ENCODE results near the gene ADIPOR2.
"Not testable (repeated sequence)": the region's sequence is repeated elsewhere in the genome, so short reads cannot be mapped to it uniquely, and the experiment has no call there.

Gene ADIPOR2

GRCh38 chr12:1666215-1666614 lies 24.7 kb upstream of the ADIPOR2 start:
- DNase-seq (ENCODE audit: low read depth): no peak

- DNase-seq (ENCODE audit: low read depth): no peak
Observed at GRCh38 chr12:1666685-1667162, 24.1 kb upstream of the ADIPOR2 start.

GRCh38 chr12:1668833-1669543 lies 21.9 kb upstream of the ADIPOR2 start:
- DNase-seq (ENCODE audit: low read depth): peak; percentile 33

DNA sequence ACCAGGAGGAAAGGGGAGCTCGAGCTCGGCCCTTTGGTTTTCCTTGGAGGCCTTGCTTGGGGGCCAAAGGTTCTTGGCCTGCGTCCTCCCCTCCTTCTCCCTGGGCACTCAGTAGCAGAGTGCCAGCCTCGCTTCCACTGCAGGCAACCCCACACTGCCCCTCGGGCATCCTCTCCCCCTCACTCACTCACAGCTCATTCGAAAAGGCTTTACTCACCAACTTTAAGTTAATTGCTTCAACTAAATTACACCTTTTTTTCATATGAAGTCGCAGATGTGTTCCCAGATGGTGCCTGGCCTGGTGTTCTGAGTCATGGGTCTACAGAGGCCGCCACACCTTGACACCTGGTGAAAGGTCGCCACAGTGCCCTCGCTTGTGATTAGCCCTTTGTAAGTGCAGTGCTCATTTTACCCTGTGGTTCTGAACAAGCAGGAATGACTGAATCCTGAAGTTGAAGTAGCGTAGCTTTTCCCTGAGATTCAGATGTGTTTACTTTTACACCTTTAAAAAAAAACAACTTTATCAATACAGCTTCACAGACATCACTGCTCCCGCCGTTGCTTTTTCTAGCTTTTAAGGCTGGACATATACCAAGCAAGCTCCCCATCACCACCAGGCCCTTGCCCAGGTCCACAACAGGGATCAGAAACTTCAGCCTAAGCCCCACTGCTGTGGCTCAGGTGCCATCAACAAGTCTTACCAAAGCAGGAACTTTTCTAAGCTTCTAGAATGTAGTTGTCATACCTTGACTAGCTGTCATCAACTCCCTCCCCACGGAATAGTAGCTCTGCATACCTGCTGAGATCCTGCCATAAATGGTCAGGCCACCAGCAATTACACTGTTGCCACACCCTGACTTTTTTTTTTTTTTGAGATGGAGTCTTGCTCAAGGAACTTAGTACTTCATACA lies 20.3 kb upstream of the ADIPOR2 start:
- no peak for DNase-seq (ENCODE audit: low read depth)

GRCh38 chr12:1676043-1676442 lies 14.8 kb upstream of the ADIPOR2 start:
- no peak for DNase-seq (ENCODE audit: low read depth)

DNA sequence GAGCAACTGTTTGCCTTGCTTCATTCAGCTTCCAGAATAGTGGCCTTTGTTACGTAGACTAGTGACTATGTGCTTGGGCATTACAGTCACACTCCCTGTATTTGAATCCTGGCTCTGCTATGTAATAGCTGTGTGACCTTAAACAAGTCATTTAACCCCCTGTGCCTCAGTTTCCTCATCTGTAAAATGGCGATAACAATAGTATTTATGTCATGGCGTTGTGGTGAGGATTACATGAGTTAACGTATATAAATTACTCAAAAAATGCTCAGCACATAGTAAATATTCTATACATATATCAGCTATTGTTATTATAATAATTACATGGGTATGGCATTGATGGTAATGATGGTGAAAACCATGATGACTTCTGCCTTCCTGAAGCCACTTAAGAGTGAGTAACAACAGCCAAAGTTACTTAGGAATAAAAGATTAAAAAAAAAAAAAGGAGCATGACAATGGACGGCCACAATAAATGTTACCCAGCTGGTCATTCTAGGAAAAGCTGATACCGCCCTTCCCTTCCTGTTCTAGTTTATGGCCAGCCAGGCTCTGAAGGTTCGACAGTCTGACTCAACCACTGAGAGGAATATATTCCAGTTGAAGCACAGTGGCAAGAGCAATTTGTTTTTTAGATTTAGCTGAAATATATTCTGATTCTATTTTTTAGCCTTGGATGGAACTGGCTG lies 9.9 kb upstream of the ADIPOR2 start:
- no peak for DNase-seq (ENCODE audit: low read depth)

- DNase-seq (ENCODE audit: low read depth): no peak
Observed at GRCh38 chr12:1681493-1681807, 9.4 kb upstream of the ADIPOR2 start.

DNA sequence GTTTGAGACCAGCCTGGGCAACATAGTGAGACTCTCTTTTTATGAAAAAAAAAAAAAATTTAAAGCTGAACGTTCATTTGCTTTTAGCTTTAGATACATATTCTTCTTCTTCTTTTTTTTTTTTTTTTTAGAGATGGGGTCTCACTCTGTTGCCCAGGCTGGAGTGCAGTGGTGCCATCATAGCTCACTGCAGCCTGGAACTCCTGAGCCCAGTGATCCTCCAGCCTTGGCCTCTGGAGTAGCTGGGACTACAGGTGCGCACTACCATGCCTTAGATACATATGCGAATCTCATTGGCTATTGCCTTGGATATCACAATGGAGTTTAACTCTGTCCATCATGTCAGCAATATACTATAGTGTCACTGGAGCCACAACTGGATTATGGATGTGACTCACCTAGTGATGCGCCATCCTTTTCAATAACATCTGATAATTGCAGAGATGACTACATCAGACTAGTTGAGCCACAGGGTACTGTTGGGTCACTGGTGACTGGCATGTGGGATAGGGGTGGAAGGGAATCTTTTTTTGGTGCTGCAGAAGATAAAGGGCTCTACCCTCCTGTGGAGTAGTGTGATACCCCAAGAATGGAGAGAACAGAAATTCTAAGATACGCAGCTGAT lies 2.7 kb upstream of the ADIPOR2 start:
- DNase-seq (ENCODE audit: low read depth): no peak

DNA sequence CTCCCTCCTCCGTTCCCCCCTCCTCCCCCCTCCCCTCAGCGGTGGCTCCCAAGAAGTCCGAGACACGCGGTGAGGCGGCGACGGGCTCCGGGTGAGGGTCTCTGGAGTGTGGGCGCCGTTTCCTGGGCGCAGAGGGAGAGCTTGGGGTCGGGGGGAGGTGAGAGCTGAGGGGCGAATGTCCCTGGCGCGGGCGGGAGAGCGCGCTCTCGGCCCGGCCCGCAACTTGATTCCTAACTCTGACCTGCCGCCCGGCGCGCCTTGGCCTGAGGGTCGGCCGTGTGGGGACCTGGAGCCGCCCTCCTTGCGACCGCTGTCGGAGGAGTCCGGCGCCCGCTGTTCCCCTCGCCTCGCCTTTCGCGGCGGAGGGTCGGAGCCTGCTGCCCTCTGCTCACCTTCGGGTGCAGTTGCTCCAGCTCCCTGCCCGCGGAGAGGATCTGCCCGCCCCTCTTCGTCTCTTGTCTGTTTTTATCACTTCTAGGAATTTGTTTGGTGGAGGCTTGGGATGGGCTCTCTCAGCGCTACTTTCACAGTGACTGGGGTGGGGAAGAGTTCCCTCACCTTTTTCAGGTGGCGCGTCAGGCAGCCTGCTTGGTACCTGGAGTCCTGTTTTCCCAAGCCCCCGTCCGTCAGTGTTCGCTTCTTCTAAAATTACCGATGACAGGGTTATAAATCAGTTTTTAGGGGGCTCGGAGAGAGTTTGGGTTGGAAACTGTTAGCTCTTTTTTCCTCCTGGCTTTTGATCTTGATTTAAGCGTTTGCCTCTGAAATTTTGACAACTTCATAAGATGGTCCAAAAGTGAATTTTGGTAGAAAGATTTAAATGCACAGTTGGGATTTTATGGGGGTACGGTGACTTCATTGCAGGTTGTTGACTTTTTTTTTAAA lies 495 bp downstream of the ADIPOR2 start:
- peak; percentile 45 for DNase-seq (ENCODE audit: low read depth)

DNA sequence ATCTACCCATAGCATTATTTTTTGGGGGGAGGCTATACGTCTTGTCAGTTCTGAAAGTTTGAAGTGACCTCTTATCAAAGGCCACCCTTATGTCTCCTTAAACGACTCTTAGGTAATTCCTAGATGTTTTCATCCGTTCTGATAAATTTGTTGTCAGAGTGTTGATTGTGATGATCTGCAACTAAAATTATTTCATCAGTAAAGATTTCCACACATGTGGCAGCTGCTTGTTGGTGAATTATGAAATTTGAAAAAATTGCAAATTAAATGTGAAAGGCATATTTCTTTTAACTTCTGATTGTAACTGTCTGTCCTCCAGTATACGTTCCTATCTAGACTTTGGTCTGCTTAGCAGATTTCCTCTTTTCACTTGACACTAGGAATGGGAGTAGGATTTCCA lies 1.4 kb downstream of the ADIPOR2 start:
- no peak for DNase-seq (ENCODE audit: low read depth)

GRCh38 chr12:1692895-1693610 lies 2.2 kb downstream of the ADIPOR2 start:
- DNase-seq (ENCODE audit: low read depth): no peak

GRCh38 chr12:1695097-1695496 lies 4.2 kb downstream of the ADIPOR2 start:
- DNase-seq (ENCODE audit: low read depth): not testable (repeated sequence)

DNA sequence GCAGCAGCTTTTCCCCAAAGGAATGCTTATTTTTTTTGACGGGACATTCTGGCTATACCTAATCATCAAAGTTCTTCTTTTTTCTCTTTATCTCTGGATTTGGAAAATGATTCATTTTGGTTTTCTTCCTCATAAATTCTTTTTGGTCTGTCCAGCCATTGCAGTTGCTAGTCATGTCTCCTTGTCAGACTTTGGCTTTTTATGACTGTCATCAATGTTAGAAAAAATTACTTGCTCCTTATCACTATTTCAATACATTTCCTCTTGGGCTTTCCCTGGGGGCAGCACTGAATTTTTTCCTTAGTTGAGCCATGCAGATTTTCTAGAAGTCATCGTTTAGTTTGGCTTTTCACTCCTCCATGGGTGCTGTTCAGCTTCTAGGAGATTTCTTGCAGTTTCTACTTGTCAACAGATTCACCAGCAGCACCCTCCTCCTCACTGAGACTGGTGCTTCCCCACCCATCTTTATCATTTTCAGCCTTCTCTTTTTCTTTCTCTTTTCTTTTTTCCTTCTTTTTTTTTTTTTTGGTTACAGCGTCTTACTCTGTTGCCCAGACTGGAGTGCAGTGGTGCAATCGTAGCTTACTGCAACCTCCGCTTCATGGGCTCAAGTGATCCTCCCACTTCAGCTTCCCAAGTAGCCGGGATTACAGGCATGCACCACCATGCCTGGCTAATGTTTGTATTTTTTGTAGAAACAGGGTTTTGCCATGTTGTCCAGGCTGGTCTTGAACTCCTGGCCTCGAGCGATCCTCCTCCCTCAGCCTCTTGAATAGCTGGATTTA lies 5.2 kb downstream of the ADIPOR2 start:
- DNase-seq (ENCODE audit: low read depth): no peak

- no peak for DNase-seq (ENCODE audit: low read depth)
Observed at GRCh38 chr12:1696800-1697199, 5.9 kb downstream of the ADIPOR2 start.

DNA sequence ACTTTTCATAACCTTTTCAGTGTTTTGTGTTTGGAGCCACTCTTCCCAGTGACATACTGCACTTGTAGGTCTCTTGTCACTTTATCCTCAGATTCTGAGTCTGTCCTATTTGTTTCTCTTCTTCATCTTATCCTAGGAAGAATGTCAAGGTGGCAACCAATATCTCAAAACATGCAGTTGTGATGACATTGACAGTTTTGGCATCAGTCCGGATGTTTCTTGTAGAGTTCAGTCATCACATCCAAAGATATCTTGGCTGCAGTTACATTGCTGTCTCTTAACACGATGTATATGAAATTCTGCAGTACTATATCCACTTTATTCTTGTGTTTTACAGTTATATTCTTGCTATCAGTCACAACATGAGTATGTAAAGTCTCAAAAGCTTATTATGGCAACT lies 6.4 kb downstream of the ADIPOR2 start:
- DNase-seq (ENCODE audit: low read depth): no peak

- DNase-seq (ENCODE audit: low read depth): no peak
Observed at GRCh38 chr12:1698720-1699119, 7.8 kb downstream of the ADIPOR2 start.

- DNase-seq (ENCODE audit: low read depth): no peak
Observed at GRCh38 chr12:1702713-1703112, 11.8 kb downstream of the ADIPOR2 start.

DNA sequence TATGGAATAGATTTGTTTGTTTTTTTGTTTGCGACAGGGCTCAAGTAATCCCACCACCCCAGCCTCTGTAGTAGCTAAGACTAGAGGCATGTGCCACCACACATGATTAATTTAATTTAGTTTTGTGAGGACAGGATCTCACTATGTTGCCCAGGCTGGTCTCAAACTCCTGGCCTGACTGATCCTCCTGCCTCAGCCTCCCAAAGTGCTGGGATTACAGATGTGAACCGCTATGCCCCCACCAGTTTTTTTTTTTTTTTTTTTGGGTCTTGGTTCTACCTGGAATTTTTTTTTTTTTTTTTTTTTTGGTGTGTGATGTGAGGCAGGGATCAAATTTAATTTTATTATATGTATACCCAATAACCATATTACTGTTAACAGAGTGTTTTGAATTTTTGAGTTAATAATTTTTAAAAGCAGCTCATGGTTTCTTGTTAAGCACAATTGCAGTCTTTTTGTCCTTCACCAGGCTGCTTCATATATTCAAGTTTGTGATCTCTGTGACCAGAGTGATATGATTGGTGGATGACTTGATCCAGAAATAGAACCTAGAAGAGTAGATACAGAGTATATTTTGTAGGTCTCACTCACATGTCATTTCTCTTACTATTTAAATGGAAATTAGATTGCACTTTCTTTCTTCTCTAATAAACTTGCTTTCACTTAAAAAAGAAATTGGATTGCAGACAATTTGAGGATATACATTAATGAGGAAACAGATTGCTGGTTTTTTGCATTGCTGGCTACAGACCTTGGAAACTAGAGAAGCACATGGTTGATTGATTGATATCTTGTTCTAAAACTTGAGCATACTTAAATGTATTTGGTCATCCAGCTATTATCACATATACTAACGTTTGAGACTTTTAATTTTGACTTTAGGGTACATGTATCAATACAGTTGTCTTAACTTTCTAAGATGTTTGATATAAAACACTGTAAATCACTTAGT lies 13.2 kb downstream of the ADIPOR2 start:
- DNase-seq (ENCODE audit: low read depth): no peak

Measured in CMK (cell line).